ENCODE measurements around the gene GALNT10.
"Not testable (repeated sequence)": the region's sequence is repeated elsewhere in the genome, so short reads cannot be mapped to it uniquely, and the experiment has no call there.

The GALNT10 gene

GRCh38 chr5:154358516-154359220 is 168.1 kb downstream of the GALNT10 start:
- in situ Hi-C loops (cut with MboI; ENCODE audit: low sequenced_read_pairs): no loop called here
- Histone ChIP-seq H3K36me3 (replicated peaks) (no peaks in the 10 kb centered on the region), H3K27me3 (ENCODE audit: low read depth) (no peaks in the 10 kb centered on the region), H3K4me3 (no peak overlapping the region), H3K9me3 (no peaks in the 10 kb centered on the region), H3K4me1 (no peaks in the 10 kb centered on the region)
- DNase-seq (ENCODE audit: low spot score in 2 of 2): no peak

DNA sequence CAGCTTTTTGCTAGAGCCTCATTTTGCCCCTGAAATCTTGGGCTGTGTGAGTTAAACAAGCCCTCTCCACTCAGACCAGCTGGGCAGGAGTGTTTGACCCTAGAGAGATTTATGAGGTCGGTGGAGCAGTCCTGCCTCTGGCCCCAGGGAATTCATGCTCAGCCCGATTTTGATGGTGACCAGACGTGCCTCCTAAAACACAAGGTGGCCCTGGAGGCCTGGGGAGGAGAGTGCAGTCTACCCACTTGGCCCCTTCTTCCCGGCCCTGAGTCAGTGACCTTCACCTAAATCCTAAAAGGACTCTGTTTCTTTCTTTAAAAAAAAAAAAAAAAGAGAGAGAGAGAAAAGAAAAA is 168.7 kb downstream of the GALNT10 start:
- in situ Hi-C loops (cut with MboI; ENCODE audit: low sequenced_read_pairs): no loop called here
- H3K4me1 ChIP-seq: no peaks in the 10 kb centered on the region
- no peaks in the 10 kb centered on the region for H3K27me3 ChIP-seq (ENCODE audit: low read depth)
- H3K36me3 ChIP-seq (replicated peaks): no peaks in the 10 kb centered on the region
- no peak for DNase-seq (ENCODE audit: low spot score in 2 of 2)
- no peak overlapping the region for H3K4me3 ChIP-seq
- no peaks in the 10 kb centered on the region for H3K9me3 ChIP-seq

DNA sequence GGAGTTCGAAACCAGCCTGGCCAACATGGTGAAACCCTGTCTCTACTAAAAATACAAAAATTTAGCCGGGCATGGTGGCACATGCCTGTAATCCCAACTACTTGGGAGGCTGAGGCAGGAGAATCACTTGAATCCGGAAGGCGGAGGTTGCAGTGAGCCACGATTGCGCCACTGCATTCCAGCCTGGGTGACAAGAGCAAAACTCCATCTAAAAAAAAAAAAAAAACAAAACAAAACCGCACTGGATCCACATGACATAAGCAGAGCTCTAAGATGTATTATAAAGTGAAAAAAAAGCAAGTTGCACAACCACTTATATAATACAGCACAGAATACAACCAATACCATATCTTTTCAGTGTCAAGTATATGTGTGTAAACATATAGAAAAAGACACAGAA is 169.7 kb downstream of the GALNT10 start:
- H3K9me3 ChIP-seq; H3K4me3 ChIP-seq; DNase-seq (ENCODE audit: low spot score in 2 of 2); H3K36me3 ChIP-seq (replicated peaks); H3K27me3 ChIP-seq (ENCODE audit: low read depth); H3K4me1 ChIP-seq; in situ Hi-C loops (cut with MboI; ENCODE audit: low sequenced_read_pairs): not testable (repeated sequence)

DNA sequence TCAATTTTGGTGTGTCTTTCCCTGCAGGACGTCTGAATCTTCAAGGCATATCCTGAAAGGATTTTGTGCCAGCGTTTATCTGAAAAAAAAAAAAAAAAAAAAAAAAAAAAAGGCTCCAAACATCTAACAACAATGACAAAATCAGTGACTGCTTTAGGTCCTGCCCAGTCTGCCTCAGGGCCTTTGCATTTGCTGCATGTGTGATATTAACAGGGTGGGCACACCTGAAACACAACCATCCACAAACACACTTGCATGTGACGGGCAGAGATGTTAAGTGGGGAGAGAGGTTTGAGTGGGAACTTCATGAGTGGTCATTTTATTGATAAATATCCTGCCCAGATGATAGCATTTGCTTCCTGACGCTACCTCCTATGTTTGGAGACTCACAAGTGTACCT is 172.9 kb downstream of the GALNT10 start:
- no peaks in the 10 kb centered on the region for H3K27me3 ChIP-seq (ENCODE audit: low read depth)
- H3K9me3 ChIP-seq: no peaks in the 10 kb centered on the region
- no peak for DNase-seq (ENCODE audit: low spot score in 2 of 2)
- no peaks in the 10 kb centered on the region for H3K4me1 ChIP-seq
- no peak overlapping the region for H3K4me3 ChIP-seq
- H3K36me3 ChIP-seq (replicated peaks): no peaks in the 10 kb centered on the region
- in situ Hi-C loops (cut with MboI; ENCODE audit: low sequenced_read_pairs): no loop called here

- no peak for DNase-seq (ENCODE audit: low spot score in 2 of 2)
- Histone ChIP-seq H3K4me3 (no peak overlapping the region), H3K36me3 (replicated peaks) (no peaks in the 10 kb centered on the region), H3K27me3 (ENCODE audit: low read depth) (no peaks in the 10 kb centered on the region), H3K9me3 (no peaks in the 10 kb centered on the region), H3K4me1 (no peaks in the 10 kb centered on the region)
- in situ Hi-C loops (cut with MboI; ENCODE audit: low sequenced_read_pairs): no loop called here
Observed at GRCh38 chr5:154364771-154365170, 174.2 kb downstream of the GALNT10 start.

- in situ Hi-C loops (cut with MboI; ENCODE audit: low sequenced_read_pairs): no loop called here
- Histone ChIP-seq H3K9me3 (no peaks in the 10 kb centered on the region), H3K36me3 (replicated peaks) (no peaks in the 10 kb centered on the region), H3K4me1 (no peaks in the 10 kb centered on the region), H3K27me3 (ENCODE audit: low read depth) (no peaks in the 10 kb centered on the region), H3K4me3 (no peak overlapping the region)
- DNase-seq (ENCODE audit: low spot score in 2 of 2): no peak
Observed at GRCh38 chr5:154365823-154366222, 175.3 kb downstream of the GALNT10 start.

DNA sequence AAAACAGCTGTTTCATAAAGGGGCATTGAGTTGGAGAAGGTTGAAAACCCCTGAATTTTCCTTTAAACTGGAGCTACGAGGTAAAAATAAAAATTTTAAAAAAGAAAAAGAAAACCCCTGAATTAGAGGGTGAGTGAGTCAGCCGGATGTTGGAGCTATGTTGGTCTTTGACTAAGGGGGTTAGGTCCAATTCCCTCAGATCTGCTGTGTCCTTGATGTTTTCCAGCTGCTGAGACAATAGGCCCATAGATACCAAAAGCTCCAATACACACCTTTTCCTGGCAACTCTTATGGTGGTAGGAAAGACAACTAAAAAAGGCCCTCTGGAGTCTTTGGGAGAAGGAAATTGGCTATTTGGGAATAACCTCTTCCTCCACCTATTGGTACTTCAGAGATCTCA is 175.8 kb downstream of the GALNT10 start:
- Histone ChIP-seq H3K27me3 (ENCODE audit: low read depth) (no peaks in the 10 kb centered on the region), H3K4me1 (no peaks in the 10 kb centered on the region), H3K9me3 (no peaks in the 10 kb centered on the region), H3K36me3 (replicated peaks) (no peaks in the 10 kb centered on the region), H3K4me3 (no peak overlapping the region)
- DNase-seq (ENCODE audit: low spot score in 2 of 2): no peak
- in situ Hi-C loops (cut with MboI; ENCODE audit: low sequenced_read_pairs): no loop called here

DNA sequence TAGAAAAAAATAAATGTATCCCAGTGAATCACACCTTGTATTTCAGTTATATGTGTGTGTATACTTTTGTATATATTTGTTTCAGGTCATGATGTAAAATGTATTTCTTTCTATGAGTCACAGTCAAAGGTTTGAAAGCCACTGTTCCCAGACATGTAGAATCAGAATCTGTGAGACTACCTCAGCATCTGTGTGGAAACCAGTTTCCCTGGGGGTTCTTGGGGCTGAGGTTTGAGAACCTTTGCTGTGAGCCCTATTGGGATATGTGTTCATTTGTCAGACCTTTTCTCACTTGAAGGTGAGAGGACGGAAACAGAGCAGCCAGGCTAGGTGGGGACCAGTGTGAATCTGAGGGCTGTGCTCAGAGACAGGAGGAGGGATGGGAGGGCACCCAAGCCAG is 176.6 kb downstream of the GALNT10 start:
- Histone ChIP-seq H3K4me3 (no peak overlapping the region), H3K27me3 (ENCODE audit: low read depth) (no peaks in the 10 kb centered on the region), H3K9me3 (no peaks in the 10 kb centered on the region), H3K36me3 (replicated peaks) (no peaks in the 10 kb centered on the region), H3K4me1 (no peaks in the 10 kb centered on the region)
- in situ Hi-C loops (cut with MboI; ENCODE audit: low sequenced_read_pairs): no loop called here
- DNase-seq (ENCODE audit: low spot score in 2 of 2): no peak

- DNase-seq (ENCODE audit: low spot score in 2 of 2): no peak
- no peaks in the 10 kb centered on the region for H3K36me3 ChIP-seq (replicated peaks)
- no peaks in the 10 kb centered on the region for H3K4me1 ChIP-seq
- H3K9me3 ChIP-seq: no peaks in the 10 kb centered on the region
- H3K4me3 ChIP-seq: no peak overlapping the region
- H3K27me3 ChIP-seq (ENCODE audit: low read depth): no peaks in the 10 kb centered on the region
- in situ Hi-C loops (cut with MboI; ENCODE audit: low sequenced_read_pairs): no loop called here
Observed at GRCh38 chr5:154368041-154368800, 177.7 kb downstream of the GALNT10 start.

GRCh38 chr5:154369682-154370081 is 179.1 kb downstream of the GALNT10 start:
- Histone ChIP-seq H3K9me3 (no peaks in the 10 kb centered on the region), H3K36me3 (replicated peaks) (no peaks in the 10 kb centered on the region), H3K4me1 (no peaks in the 10 kb centered on the region), H3K4me3 (no peak overlapping the region), H3K27me3 (ENCODE audit: low read depth) (no peaks in the 10 kb centered on the region)
- DNase-seq (ENCODE audit: low spot score in 2 of 2): no peak
- in situ Hi-C loops (cut with MboI; ENCODE audit: low sequenced_read_pairs): no loop called here

GRCh38 chr5:154370119-154370518 is 179.6 kb downstream of the GALNT10 start:
- no peaks in the 10 kb centered on the region for H3K27me3 ChIP-seq (ENCODE audit: low read depth)
- H3K4me1 ChIP-seq: no peaks in the 10 kb centered on the region
- no peaks in the 10 kb centered on the region for H3K36me3 ChIP-seq (replicated peaks)
- H3K4me3 ChIP-seq: no peak overlapping the region
- in situ Hi-C loops (cut with MboI; ENCODE audit: low sequenced_read_pairs): no loop called here
- H3K9me3 ChIP-seq: no peaks in the 10 kb centered on the region
- no peak for DNase-seq (ENCODE audit: low spot score in 2 of 2)

DNA sequence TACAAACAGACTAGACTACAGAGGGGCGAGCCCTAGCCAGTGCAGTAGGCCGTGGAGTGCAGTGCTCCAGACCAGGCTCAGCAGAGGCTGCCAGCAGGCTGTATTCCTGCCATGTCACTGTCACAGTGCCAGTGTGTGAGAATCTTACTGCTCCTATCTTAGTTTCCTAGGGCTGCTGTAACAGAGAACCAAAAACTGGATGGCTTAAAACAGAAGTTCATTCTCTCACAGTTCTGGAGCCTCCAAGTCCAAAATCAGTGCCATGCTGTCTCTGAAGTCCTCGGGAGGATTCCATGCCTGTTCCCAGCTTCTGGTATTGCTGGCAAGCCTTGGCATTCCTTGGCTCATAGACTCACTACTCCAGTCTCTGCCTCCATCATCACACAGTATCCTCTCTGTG is 180.3 kb downstream of the GALNT10 start:
- Histone ChIP-seq H3K4me3 (no peak overlapping the region), H3K27me3 (ENCODE audit: low read depth) (no peaks in the 10 kb centered on the region), H3K9me3 (no peaks in the 10 kb centered on the region), H3K4me1 (no peaks in the 10 kb centered on the region), H3K36me3 (replicated peaks) (no peaks in the 10 kb centered on the region)
- DNase-seq (ENCODE audit: low spot score in 2 of 2): no peak
- in situ Hi-C loops (cut with MboI; ENCODE audit: low sequenced_read_pairs): no loop called here

DNA sequence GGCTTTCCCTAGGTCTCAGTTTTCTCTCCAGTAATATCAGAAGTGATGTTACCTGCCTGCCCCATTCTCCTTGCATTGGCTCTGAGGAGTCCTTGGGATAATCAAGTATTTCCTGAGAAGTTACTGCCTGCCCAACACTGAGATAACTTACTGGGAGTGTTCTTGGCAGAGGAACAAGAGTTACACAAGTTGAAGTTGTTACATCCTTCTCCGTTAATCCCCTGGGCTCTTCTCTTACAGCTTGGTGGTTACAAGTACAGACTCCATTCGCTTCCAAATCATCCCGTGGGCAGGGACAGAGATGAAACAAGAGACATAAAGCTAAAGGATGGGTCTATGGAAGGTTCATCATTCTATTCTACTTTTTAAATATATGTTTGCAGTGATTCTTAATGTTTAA is 181.2 kb downstream of the GALNT10 start:
- Histone ChIP-seq H3K4me1 (no peaks in the 10 kb centered on the region), H3K36me3 (replicated peaks) (no peaks in the 10 kb centered on the region; the same call in 1 of the 2 replicates)
- no peak for DNase-seq (ENCODE audit: low spot score in 2 of 2)

DNA sequence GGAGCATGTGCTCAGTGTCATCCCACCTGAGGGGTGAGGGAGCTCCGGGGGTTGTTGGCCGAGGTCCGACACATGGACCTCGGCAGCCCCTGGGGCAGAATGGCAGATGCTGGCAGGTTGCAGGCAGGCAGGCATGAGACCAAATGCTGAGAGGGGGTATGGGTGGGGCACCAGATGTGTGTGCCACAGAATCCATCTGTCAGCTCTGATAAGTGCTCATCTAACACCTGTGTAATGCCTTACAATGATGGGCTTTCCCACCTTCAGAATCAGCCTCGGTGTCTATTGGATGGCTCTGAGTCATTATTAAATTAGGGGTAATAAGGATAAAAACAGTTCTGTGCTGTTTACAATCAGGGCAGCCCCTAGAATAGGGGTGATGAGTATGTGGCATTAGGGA is 182.1 kb downstream of the GALNT10 start:
- in situ Hi-C loops (cut with MboI; ENCODE audit: low sequenced_read_pairs): no loop called here
- H3K36me3 ChIP-seq (replicated peaks): no peaks in the 10 kb centered on the region; the same call in 1 of the 2 replicates
- DNase-seq (ENCODE audit: low spot score in 2 of 2): no peak
- no peaks in the 10 kb centered on the region for H3K9me3 ChIP-seq
- no peaks in the 10 kb centered on the region for H3K27me3 ChIP-seq (ENCODE audit: low read depth)
- H3K4me1 ChIP-seq: no peaks in the 10 kb centered on the region
- no peak overlapping the region for H3K4me3 ChIP-seq

More for the DNA sequence above, 181.2 kb downstream of the GALNT10 start:
- H3K4me3 ChIP-seq: no peak overlapping the region
- no peaks in the 10 kb centered on the region for H3K9me3 ChIP-seq
- in situ Hi-C loops (cut with MboI; ENCODE audit: low sequenced_read_pairs): no loop called here
- no peaks in the 10 kb centered on the region for H3K27me3 ChIP-seq (ENCODE audit: low read depth)
